H9 (cell line): ENCODE results near the gene SNRNP200. TPM values are rescaled to one million over a fixed set of nuclear protein-coding genes. Genes with fewer than 3 reads are reported as not detected.

Experiments
- DNase-seq: peaks from one replicate; pipeline ENCODE4 v3.0.0-alpha.2; 2017
- H2AFZ ChIP-seq: one replicate; pipeline ENCODE4 v1.6.1; 2013; ENCODE audit warnings: mild to moderate bottlenecking, low read length, control low read depth, moderate library complexity
- H2AK5ac ChIP-seq: 2 replicates; pipeline ENCODE4 v1.6.1; 2013; ENCODE audit warnings: low read length, control low read depth, mixed read lengths; ENCODE audit not compliant: insufficient read length
- H2BK120ac ChIP-seq: one replicate; pipeline ENCODE4 v1.6.1; 2013; ENCODE audit warnings: low read depth, mild to moderate bottlenecking, low read length, control low read depth, inconsistent platforms; ENCODE audit not compliant: poor library complexity, severe bottlenecking
- H2BK12ac ChIP-seq: 2 replicates; pipeline ENCODE4 v1.6.1; 2013; ENCODE audit warnings: low read length, control low read depth, mixed read lengths, low read depth; ENCODE audit not compliant: insufficient read length
- H2BK15ac ChIP-seq: 2 replicates; pipeline ENCODE4 v1.6.1; 2013; ENCODE audit warnings: low read depth, low read length, control low read depth
- H2BK20ac ChIP-seq: one replicate; pipeline ENCODE4 v1.6.1; 2013; ENCODE audit warnings: low read depth, mild to moderate bottlenecking, low read length, control low read depth, inconsistent platforms; ENCODE audit not compliant: poor library complexity, severe bottlenecking
- H2BK5ac ChIP-seq: 2 replicates; pipeline ENCODE4 v1.6.1; 2013; ENCODE audit warnings: low read length, control low read depth, mixed read lengths; ENCODE audit not compliant: insufficient read length
- H3K14ac ChIP-seq: 2 replicates; pipeline ENCODE4 v1.6.1; 2013; ENCODE audit warnings: low read length, control low read depth; ENCODE audit not compliant: insufficient read depth
- H3K18ac ChIP-seq: 2 replicates; pipeline ENCODE4 v1.6.1; 2013; ENCODE audit warnings: low read depth, mild to moderate bottlenecking, mixed read lengths, low read length, control low read depth; ENCODE audit not compliant: insufficient read length
- H3K23ac ChIP-seq: 2 replicates; pipeline ENCODE4 v1.6.1; 2013; ENCODE audit warnings: low read length, control low read depth, mixed read lengths, low read depth; ENCODE audit not compliant: insufficient read length
- H3K23me2 ChIP-seq: 2 replicates; pipeline ENCODE4 v1.6.1; 2013; ENCODE audit warnings: low read depth, mild to moderate bottlenecking, mixed read lengths, low read length, control low read depth; ENCODE audit not compliant: insufficient read length, poor library complexity, severe bottlenecking
- H3K27ac ChIP-seq: 2 replicates; pipeline ENCODE4 v1.5.1; 2013; ENCODE audit warnings: low read length, control low read depth, mixed read lengths, low read depth; ENCODE audit not compliant: insufficient read length
- H3K27me3 ChIP-seq: 2 replicates; pipeline ENCODE4 v1.6.1; 2013; ENCODE audit warnings: low read length, control low read depth, inconsistent platforms; ENCODE audit not compliant: insufficient read depth
- H3K4ac ChIP-seq: 2 replicates; pipeline ENCODE4 v1.6.1; 2013; ENCODE audit warnings: low read depth, mild to moderate bottlenecking, control low read depth, inconsistent platforms, low read length, moderate library complexity
- H3K4me1 ChIP-seq: 2 replicates; pipeline ENCODE4 v1.6.1; 2013; ENCODE audit warnings: low read length, control low read depth, inconsistent platforms; ENCODE audit not compliant: insufficient read depth
- H3K4me2 ChIP-seq: 2 replicates; pipeline ENCODE4 v1.6.1; 2013; ENCODE audit warnings: low read length, control low read depth, mixed read lengths; ENCODE audit not compliant: insufficient read length, insufficient read depth
- H3K56ac ChIP-seq: 2 replicates; pipeline ENCODE4 v1.6.1; 2013; ENCODE audit warnings: low read depth, mild to moderate bottlenecking, mixed read lengths, low read length, control low read depth; ENCODE audit not compliant: insufficient read length
- H3K79me1 ChIP-seq: 2 replicates; pipeline ENCODE4 v1.6.1; 2013; ENCODE audit warnings: low read depth, mild to moderate bottlenecking, moderate library complexity, low read length, control low read depth, inconsistent platforms; ENCODE audit not compliant: insufficient read depth, poor library complexity, severe bottlenecking
- H3K79me2 ChIP-seq: 2 replicates; pipeline ENCODE4 v1.6.1; 2013; ENCODE audit warnings: low read length, control low read depth, inconsistent platforms; ENCODE audit not compliant: insufficient read depth
- H3K9ac ChIP-seq: 2 replicates; pipeline ENCODE4 v1.6.1; 2013; ENCODE audit warnings: low read length, control low read depth, mixed read lengths; ENCODE audit not compliant: insufficient read length; ENCODE audit errors: extremely low read depth
- H3K9me3 ChIP-seq: one replicate; pipeline ENCODE4 v1.6.1; 2013; ENCODE audit warnings: low read depth, low read length, inconsistent platforms; ENCODE audit not compliant: control insufficient read depth
- H3T11ph ChIP-seq: one replicate; pipeline ENCODE4 v1.6.1; 2013; ENCODE audit warnings: mild to moderate bottlenecking, low read length, control low read depth, inconsistent platforms
- H4K20me1 ChIP-seq: one replicate; pipeline ENCODE4 v1.6.1; 2013; ENCODE audit not compliant: control insufficient read depth, insufficient read length, insufficient read depth
- H4K5ac ChIP-seq: 2 replicates; pipeline ENCODE4 v1.6.1; 2013; ENCODE audit warnings: low read depth, mild to moderate bottlenecking, mixed read lengths, low read length, control low read depth; ENCODE audit not compliant: insufficient read length
- H4K8ac ChIP-seq: replicated peaks from 2 replicates; pipeline ENCODE4 v1.6.1; 2013; ENCODE audit warnings: low read length, control low read depth, mixed read lengths, low read depth; ENCODE audit not compliant: insufficient read length
- H4K91ac ChIP-seq: 2 replicates; pipeline ENCODE4 v1.6.1; 2013; ENCODE audit warnings: low read depth, mild to moderate bottlenecking, moderate library complexity, mixed read lengths, low read length, control low read depth; ENCODE audit not compliant: insufficient read length
- H3K27ac Mint-ChIP-seq, 3 experiments: 2 replicates in 2 of 3; 3 replicates in 1 of 3; pipeline ENCODE4 v1.8.0; 2020 to 2021; ENCODE audit warnings: mixed read lengths in 3 of 3, mild to moderate bottlenecking in 1 of 3, moderate library complexity in 1 of 3
- H3K27me3 Mint-ChIP-seq: 2 replicates; pipeline ENCODE4 v1.8.0; 2021; ENCODE audit warnings: low read depth, mild to moderate bottlenecking, moderate library complexity, mixed read lengths
- H3K36me3 Mint-ChIP-seq, 3 experiments: 2 replicates in 2 of 3; 3 replicates in 1 of 3; pipeline ENCODE4 v1.8.0; 2020 to 2021; ENCODE audit warnings: low read depth in 3 of 3, mixed read lengths in 3 of 3; ENCODE audit not compliant: insufficient read depth in 1 of 3
- H3K4me1 Mint-ChIP-seq, 2 experiments: 2 replicates each; pipeline ENCODE4 v1.8.0; 2020; ENCODE audit warnings: mixed read lengths in 2 of 2
- H3K4me3 Mint-ChIP-seq, 2 experiments: 2 replicates in 1 of 2; 3 replicates in 1 of 2; pipeline ENCODE4 v1.8.0; 2020 to 2021; ENCODE audit warnings: mild to moderate bottlenecking in 2 of 2, mixed read lengths in 2 of 2, moderate library complexity in 1 of 2
- H3K9me3 Mint-ChIP-seq, 2 experiments: 2 replicates in 1 of 2; 3 replicates in 1 of 2; pipeline ENCODE4 v1.8.0; 2020; ENCODE audit warnings: mild to moderate bottlenecking in 2 of 2, mixed read lengths in 2 of 2, moderate library complexity in 1 of 2
- WGBS: extraction: QIAGEN DNeasy Blood & Tissue Kit; methylation state at CpG from one replicate; pipeline ENCODE4 v1.1.7; 2013; ENCODE audit warnings: missing lambda C conversion rate, low lambda C conversion rate, mixed read lengths; ENCODE audit not compliant: insufficient read length; ENCODE audit errors: extremely low coverage; 5-methylcytosine and 5-hydroxymethylcytosine counted together
- total RNA-seq: library from RNA; stranded (reverse); gene quantifications from 2 replicates; pipeline ENCODE4 v1.2.1, GENCODE V29; 2021
- TF ChIP-seq, protein P1 (sequence below): fragments of 200-600 bp; sonication (generic); conservative IDR thresholded peaks from 3 replicates; pipeline ENCODE4 v1.8.0; 2021; ENCODE audit warnings: antibody characterized with exemption, mild to moderate bottlenecking

The SNRNP200 gene
- total RNA-seq, 1 experiment from 2014 or later, result 215 TPM

- no CpG with 5 or more reads among the region's 12 CpGs for WGBS
- Mint-ChIP-seq H3K4me3 (peak overlapping the region; percentile 97 to 99), H3K36me3 (peaks cover 17 to 37% (median 37%) of the 10 kb centered on the region in 3 experiments; a peak in 6 of 7 replicates), H3K9me3 (no peaks in the 10 kb centered on the region), H3K27ac (no peak overlapping the region), H3K27me3 (no peaks in the 10 kb centered on the region), H3K4me1 (peaks cover 15 to 19% of the 10 kb centered on the region in 2 experiments)
- Histone ChIP-seq H3K4me1 (no peaks in the 10 kb centered on the region), H3T11ph (no peak overlapping the region), H3K4ac (no peak overlapping the region), H2BK20ac (no peak overlapping the region), H4K91ac (no peak overlapping the region), H2AFZ (no peak overlapping the region), H3K9me3 (no peaks in the 10 kb centered on the region), H2BK15ac (no peak overlapping the region), H3K18ac (no peak overlapping the region), H2AK5ac (no peak overlapping the region), H3K56ac (no peak overlapping the region), H4K20me1 (no peaks in the 10 kb centered on the region), H3K79me1 (peaks cover 5% of the 10 kb centered on the region), H3K27me3 (no peaks in the 10 kb centered on the region), H4K8ac (no peak overlapping the region), H4K5ac (no peak overlapping the region), H2BK5ac (no peak overlapping the region), H3K79me2 (no peaks in the 10 kb centered on the region; the same call in 1 of the 2 replicates), H2BK12ac (no peak overlapping the region), H3K23ac (no peak overlapping the region), H3K14ac (no peak overlapping the region), H2BK120ac (no peak overlapping the region), H3K4me2 (peak overlapping the region; percentile 74), H3K9ac (no peak overlapping the region), H3K27ac (no peak overlapping the region), H3K23me2 (peaks cover 5% of the 10 kb centered on the region)
- DNase-seq, result peak; percentile 51
- TF ChIP-seq, protein P1, sequence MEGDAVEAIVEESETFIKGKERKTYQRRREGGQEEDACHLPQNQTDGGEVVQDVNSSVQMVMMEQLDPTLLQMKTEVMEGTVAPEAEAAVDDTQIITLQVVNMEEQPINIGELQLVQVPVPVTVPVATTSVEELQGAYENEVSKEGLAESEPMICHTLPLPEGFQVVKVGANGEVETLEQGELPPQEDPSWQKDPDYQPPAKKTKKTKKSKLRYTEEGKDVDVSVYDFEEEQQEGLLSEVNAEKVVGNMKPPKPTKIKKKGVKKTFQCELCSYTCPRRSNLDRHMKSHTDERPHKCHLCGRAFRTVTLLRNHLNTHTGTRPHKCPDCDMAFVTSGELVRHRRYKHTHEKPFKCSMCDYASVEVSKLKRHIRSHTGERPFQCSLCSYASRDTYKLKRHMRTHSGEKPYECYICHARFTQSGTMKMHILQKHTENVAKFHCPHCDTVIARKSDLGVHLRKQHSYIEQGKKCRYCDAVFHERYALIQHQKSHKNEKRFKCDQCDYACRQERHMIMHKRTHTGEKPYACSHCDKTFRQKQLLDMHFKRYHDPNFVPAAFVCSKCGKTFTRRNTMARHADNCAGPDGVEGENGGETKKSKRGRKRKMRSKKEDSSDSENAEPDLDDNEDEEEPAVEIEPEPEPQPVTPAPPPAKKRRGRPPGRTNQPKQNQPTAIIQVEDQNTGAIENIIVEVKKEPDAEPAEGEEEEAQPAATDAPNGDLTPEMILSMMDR, result peak; percentile 56
These were observed 38.0 kb downstream of the SNRNP200 start for GRCh38 chr2:96267159-96267971.
